GM13976 (cell line): ENCODE results near the gene C4orf36.

Experiments used
- DNase-seq: peaks from one replicate; pipeline ENCODE4 v3.0.0; 2012; ENCODE audit warnings: low spot score
- in situ Hi-C: fragments of 300-500 bp; cut with MboI; formaldehyde crosslinking; loops from one replicate; pipeline ENCODE4 v1.12.0; 2022; ENCODE audit warnings: low sequenced_read_pairs, mixed read lengths, inconsistent platforms; ENCODE audit not compliant: unreplicated experiment
- TF ChIP-seq, protein P1 (sequence below): IDR thresholded peaks from 2 replicates; pipeline ENCODE4 v1.5.1; 2012; ENCODE audit warnings: borderline replicate concordance, mild to moderate bottlenecking; ENCODE audit not compliant: insufficient read depth; ENCODE audit errors: extremely low read depth, missing control alignments, control extremely low read depth

The C4orf36 gene

DNA sequence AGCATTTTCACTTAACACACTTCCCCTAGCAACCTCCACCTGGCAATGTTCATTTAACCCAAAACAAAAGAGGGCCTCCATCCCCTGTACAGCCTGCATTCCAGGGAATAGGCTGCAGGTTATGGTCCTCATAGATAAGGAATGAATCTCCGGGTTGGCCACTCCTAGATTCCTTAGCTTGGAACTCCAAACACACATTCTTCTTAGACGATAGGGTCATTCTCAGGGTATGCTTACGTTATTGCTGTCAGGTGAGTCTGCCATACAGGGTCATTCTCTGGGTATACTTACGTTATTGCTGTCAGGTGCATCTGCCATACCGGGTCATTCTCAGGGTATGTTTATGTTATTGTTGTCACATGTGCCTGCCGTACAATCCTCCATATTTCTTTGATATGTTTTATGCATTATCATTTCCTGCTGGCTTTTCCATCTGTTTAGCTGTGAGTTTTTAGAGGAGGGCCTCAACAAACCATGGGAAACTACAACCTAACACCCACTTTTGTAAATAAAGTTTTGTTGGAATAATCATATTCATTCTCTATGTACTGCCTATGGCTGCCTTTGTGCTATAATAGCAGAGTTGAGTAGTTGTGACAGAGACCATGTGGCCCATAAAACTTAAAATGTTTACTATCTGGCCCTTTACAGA is 34.3 kb upstream of the C4orf36 start:
- TF ChIP-seq, protein P1, sequence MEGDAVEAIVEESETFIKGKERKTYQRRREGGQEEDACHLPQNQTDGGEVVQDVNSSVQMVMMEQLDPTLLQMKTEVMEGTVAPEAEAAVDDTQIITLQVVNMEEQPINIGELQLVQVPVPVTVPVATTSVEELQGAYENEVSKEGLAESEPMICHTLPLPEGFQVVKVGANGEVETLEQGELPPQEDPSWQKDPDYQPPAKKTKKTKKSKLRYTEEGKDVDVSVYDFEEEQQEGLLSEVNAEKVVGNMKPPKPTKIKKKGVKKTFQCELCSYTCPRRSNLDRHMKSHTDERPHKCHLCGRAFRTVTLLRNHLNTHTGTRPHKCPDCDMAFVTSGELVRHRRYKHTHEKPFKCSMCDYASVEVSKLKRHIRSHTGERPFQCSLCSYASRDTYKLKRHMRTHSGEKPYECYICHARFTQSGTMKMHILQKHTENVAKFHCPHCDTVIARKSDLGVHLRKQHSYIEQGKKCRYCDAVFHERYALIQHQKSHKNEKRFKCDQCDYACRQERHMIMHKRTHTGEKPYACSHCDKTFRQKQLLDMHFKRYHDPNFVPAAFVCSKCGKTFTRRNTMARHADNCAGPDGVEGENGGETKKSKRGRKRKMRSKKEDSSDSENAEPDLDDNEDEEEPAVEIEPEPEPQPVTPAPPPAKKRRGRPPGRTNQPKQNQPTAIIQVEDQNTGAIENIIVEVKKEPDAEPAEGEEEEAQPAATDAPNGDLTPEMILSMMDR: no peak
- no peak for DNase-seq
- in situ Hi-C loops: loop anchor here (10.0 to 25.0 kb wide), 2 partner anchors 308 to 511 kb away; no protein-coding TSS in a partner anchor

DNA sequence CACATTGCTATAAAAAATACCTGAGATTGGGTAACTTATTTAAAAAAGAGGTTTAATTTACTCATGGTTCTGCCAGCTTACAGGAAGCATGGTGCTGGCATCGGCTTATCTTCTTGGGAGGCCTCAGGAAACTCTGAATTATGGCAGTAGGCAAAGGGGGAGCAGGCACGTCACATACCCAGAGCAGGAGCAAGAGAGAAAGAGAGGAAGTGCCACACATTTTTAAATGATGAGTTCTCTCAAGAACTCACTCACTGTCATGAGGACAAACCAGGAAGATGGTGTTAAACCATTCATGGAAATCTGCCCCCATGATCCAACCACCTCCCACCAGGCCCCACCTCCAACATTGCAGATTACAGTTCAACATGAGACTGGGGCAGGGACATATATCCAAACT is 32.6 kb upstream of the C4orf36 start:
- TF ChIP-seq, protein P1: no peak
- DNase-seq: no peak
- in situ Hi-C loops: loop anchor here (10.0 to 25.0 kb wide), 2 partner anchors 310 to 512 kb away; no protein-coding TSS in a partner anchor

DNA sequence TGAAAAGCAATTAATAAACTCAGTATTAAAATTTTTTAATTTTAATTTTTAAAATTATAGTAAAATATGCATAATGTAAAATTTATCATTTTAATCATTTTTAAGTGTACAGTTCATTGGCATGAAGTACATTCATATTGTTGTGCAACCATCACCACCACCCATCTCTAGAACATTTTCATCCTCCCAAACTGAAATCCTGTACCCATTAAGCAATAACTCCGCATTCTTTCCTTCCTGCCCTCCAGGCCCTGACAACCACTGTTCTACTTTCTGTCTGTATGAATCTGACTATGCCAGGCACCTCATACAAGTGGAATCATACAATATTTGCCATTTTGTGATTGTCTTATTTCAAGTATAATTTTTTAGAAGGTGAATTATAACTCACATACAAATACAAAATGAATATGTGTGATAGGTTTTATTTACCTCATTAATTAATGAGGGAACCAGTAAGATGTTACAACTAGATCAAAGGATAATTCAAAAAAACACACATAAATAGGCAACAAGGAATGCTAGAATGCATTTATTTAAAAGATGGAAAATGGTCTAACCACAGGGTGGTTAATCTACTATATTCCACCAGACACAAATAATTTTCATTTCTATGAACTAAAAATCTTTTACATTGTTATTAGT is 29.5 kb upstream of the C4orf36 start:
- in situ Hi-C loops: loop anchor here (10.0 kb wide), 1 partner anchor 313 kb away; no protein-coding TSS in a partner anchor
- TF ChIP-seq, protein P1: no peak
- no peak for DNase-seq

DNA sequence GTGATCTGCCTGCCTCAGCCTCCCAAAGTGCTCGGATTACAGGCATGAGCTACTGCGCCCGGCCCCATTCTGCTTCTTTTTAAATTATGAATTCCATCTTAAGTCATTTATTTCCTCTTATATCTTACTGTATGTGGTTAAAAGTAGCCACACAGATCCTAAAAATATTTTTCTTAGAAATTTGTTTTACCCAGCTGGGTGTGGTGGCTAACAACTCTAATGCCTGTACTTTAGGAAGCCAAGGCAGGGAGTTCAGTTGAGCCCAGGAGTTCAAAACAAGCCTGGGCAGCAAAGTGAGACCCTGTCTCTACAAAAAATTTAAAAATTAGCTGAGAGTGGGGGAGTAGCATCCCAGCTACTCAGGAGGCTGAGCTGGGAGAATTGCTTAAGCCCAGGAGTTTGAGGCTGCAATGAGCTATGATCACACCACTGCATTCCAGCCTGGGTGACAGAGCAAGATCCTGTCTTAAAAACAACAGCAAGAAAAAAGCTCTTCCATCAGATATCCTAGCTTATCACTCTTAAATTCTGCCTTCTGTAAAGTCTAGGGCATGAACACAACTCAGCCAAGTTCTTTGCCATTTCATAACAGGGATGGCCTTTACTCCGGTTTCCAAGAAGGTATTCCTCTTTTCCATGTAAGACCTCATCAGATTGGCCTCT is 27.5 kb upstream of the C4orf36 start:
- DNase-seq: no peak
- in situ Hi-C loops: loop anchor here (10.0 kb wide), 1 partner anchor 315 kb away; no protein-coding TSS in a partner anchor
- TF ChIP-seq, protein P1: no peak

DNA sequence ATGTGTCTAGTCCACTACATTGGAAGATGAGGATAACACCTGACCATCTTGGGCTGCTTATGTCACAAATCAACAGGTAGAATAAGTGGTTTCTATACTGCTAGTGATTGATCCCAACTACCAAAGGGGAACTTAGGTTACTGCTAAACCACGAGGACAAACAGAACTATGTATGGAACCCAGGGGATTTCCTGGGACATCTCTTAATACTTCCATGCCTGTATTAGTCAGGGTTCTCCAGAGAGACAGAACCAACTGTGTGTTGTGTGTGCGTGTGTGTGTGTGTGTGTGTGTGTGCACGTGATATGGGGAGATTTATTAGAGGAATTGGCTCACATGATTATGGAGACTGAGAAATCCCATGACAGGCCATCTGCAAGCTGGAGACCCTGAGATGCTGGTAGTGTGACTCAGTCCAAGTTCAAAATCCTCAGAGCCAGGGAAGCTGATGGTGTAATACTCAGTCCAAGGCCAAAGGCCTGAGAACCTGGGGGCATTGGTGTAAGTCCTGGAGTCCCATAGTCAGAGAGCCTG is 26.4 kb upstream of the C4orf36 start:
- in situ Hi-C loops: no loop called here

DNA sequence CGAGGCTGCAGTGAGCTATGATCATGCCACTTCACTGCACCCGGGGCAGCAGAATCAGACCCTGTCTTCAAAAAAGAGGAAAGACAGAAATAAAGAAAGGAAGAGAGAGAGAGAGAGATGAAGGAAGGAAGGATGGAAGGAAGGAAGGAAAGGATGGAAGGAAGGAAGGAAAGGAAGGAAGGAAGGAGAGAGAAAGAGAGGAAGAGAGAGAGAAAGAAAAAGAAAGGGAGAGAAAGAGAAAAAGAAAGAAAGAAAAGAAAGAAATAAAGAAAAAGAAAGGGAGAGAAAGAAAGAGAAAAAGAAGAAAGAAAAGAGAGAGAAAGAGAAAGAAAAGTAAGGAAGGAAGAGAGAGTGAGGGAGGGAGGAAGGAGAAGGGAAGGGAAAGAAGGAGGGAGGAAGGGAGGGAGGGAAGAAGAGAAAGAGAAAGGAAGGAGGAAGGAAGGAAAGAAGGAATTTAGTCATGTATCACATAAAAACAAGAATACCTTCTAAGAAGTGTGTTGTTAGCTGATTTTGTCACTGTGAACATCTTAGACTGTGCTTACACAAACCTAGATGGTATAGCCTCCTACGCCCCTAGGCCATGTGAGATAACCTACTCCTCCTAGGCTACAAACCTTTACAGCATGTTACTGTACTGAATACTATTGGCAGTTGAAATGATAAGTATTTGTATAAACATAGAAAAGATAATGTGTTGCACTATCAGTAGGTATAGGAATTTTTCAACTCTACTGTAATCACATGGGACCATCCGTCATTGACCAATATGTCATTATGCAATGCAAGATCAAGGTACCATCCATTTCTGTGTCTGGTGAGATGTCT is 25.2 kb upstream of the C4orf36 start:
- TF ChIP-seq, protein P1: no peak
- DNase-seq: no peak
- in situ Hi-C loops: no loop called here

More for the DNA sequence above, 26.4 kb upstream of the C4orf36 start:
- TF ChIP-seq, protein P1: no peak
- DNase-seq: no peak
